Neutrophil (primary cell): ENCODE data around the gene SLC7A1.

Experiments
- H3K27ac ChIP-seq: fragments of 200-600 bp; sonication (generic); 2 replicates; pipeline ENCODE4 v1.5.1; 2016; ENCODE audit warnings: mild to moderate bottlenecking, moderate library complexity
- H3K27me3 ChIP-seq: fragments of 200-600 bp; sonication (generic); 2 replicates; pipeline ENCODE4 v1.6.0; 2016; ENCODE audit warnings: mild to moderate bottlenecking
- H3K36me3 ChIP-seq: fragments of 200-600 bp; sonication (generic); 2 replicates; pipeline ENCODE4 v1.5.1; 2017
- H3K4me1 ChIP-seq, 2 experiments: fragments of 200-600 bp in 1 of 2; sonication (generic) in 1 of 2; 1 replicate in 1 of 2; 2 replicates in 1 of 2; pipeline versions ENCODE4 v1.5.1 to v1.6.1; 2013 to 2016; ENCODE audit warnings: low read depth in 1 of 2, low read length in 1 of 2, mild to moderate bottlenecking in 1 of 2, moderate library complexity in 1 of 2; ENCODE audit not compliant: control insufficient read depth in 1 of 2, insufficient read depth in 1 of 2
- H3K4me3 ChIP-seq, 2 experiments: fragments of 200-600 bp in 1 of 2; sonication (generic) in 1 of 2; 1 replicate in 1 of 2; 2 replicates in 1 of 2; pipeline ENCODE4 v1.5.1; 2013 to 2016; ENCODE audit warnings: low read depth in 1 of 2, low read length in 1 of 2, mild to moderate bottlenecking in 1 of 2, moderate library complexity in 1 of 2
- H3K9me3 ChIP-seq: fragments of 200-600 bp; sonication (generic); 2 replicates; pipeline ENCODE4 v1.5.1; 2016
- TF ChIP-seq, protein P1 (sequence below): fragments of 200-600 bp; sonication (generic); IDR thresholded peaks from 2 replicates; pipeline ENCODE4 v1.5.1; 2016; ENCODE audit warnings: antibody characterized with exemption

Gene SLC7A1

GRCh38 chr13:29524176-29524575, 71.3 kb downstream of the SLC7A1 start:
- TF ChIP-seq, protein P1, sequence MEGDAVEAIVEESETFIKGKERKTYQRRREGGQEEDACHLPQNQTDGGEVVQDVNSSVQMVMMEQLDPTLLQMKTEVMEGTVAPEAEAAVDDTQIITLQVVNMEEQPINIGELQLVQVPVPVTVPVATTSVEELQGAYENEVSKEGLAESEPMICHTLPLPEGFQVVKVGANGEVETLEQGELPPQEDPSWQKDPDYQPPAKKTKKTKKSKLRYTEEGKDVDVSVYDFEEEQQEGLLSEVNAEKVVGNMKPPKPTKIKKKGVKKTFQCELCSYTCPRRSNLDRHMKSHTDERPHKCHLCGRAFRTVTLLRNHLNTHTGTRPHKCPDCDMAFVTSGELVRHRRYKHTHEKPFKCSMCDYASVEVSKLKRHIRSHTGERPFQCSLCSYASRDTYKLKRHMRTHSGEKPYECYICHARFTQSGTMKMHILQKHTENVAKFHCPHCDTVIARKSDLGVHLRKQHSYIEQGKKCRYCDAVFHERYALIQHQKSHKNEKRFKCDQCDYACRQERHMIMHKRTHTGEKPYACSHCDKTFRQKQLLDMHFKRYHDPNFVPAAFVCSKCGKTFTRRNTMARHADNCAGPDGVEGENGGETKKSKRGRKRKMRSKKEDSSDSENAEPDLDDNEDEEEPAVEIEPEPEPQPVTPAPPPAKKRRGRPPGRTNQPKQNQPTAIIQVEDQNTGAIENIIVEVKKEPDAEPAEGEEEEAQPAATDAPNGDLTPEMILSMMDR: no peak
- peaks cover 55% of the 10 kb centered on the region for H3K36me3 ChIP-seq
- H3K27ac ChIP-seq: no peak overlapping the region
- no peak overlapping the region for H3K4me3 ChIP-seq
- no peaks in the 10 kb centered on the region for H3K27me3 ChIP-seq
- no peaks in the 10 kb centered on the region for H3K4me1 ChIP-seq
- H3K9me3 ChIP-seq: no peaks in the 10 kb centered on the region

GRCh38 chr13:29523199-29523961, 72.1 kb downstream of the SLC7A1 start:
- TF ChIP-seq, protein P1: no peak
- H3K4me1 ChIP-seq: no peaks in the 10 kb centered on the region
- no peak overlapping the region for H3K27ac ChIP-seq
- no peaks in the 10 kb centered on the region for H3K27me3 ChIP-seq
- no peaks in the 10 kb centered on the region for H3K9me3 ChIP-seq
- peaks cover 54% of the 10 kb centered on the region for H3K36me3 ChIP-seq
- H3K4me3 ChIP-seq: no peak overlapping the region

- Histone ChIP-seq H3K36me3 (peaks cover 43% of the 10 kb centered on the region), H3K9me3 (no peaks in the 10 kb centered on the region), H3K4me1 (peaks cover 3% of the 10 kb centered on the region in 2 experiments), H3K27ac (no peak overlapping the region), H3K4me3 (no peak overlapping the region), H3K27me3 (no peaks in the 10 kb centered on the region)
- TF ChIP-seq, protein P1: no peak
These were observed 73.3 kb downstream of the SLC7A1 start for GRCh38 chr13:29522044-29522685.

DNA sequence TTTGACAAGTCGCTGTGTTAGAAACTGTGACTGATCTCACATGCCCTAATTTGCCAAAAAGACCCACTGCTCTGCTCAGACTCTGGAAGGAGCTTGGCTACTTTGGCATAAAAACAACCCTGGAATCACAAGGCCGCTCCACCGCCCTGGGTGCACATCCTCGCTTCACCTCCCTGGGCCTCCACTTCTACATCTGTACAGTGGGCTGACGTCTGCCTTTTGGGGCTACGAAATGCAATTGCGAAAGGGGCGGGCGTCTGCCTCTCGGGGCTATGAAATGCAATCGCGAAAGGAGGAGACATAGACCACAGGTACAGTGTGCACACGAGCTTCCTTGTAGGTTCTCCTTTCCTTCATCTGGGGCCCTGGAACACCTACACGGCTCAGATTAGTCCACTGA, 74.2 kb downstream of the SLC7A1 start:
- Histone ChIP-seq H3K36me3 (peaks cover 43% of the 10 kb centered on the region), H3K4me1 (peaks cover 6 to 10% of the 10 kb centered on the region in 2 experiments), H3K27me3 (no peaks in the 10 kb centered on the region), H3K9me3 (no peaks in the 10 kb centered on the region), H3K27ac (no peak overlapping the region), H3K4me3 (no peak overlapping the region)
- TF ChIP-seq, protein P1: no peak

DNA sequence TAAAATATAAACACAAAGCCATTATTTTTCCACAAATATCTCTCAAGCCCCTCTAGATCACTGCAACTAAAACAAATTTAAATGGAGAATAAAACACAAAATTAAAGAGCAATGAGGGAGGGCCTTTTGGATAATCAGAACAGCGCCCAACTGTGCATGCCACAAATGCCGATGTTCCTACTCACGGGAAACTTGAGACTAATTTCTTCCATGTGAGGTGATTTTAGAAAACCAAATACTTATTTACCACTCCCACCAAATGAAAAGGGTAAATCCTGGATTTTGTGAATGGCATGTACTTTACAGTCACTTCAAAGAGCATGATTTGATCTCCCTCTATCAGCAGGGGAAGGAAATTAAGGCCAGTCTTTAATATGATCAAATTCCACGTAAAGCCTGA, 74.8 kb downstream of the SLC7A1 start:
- peaks cover 47% of the 10 kb centered on the region for H3K36me3 ChIP-seq
- no peak overlapping the region for H3K27ac ChIP-seq

More for the DNA sequence above, 74.8 kb downstream of the SLC7A1 start:
- H3K4me3 ChIP-seq: no peak overlapping the region
- peaks cover 6 to 10% of the 10 kb centered on the region in 2 experiments for H3K4me1 ChIP-seq
- no peaks in the 10 kb centered on the region for H3K9me3 ChIP-seq
- TF ChIP-seq, protein P1: no peak
- no peaks in the 10 kb centered on the region for H3K27me3 ChIP-seq
